HG03175 (cell line): ENCODE measurements around the gene C14orf39.

Experiments used
- ATAC-seq: cut with Tn5 transposase; IDR thresholded peaks from one replicate; pipeline ENCODE4 v1.9.1; 2021; ENCODE audit warnings: mild to moderate bottlenecking, moderate library complexity; ENCODE audit not compliant: unreplicated experiment

The C14orf39 gene

GRCh38 chr14:60485598-60486251 is at the start of gene C14orf39:
TSS of gene C14orf39 (minus strand) at chr14:60486063. CDS start at chr14:60485078, 985 bp downstream.
- no peak for ATAC-seq

- no peak for ATAC-seq
Observed at GRCh38 chr14:60532442-60532841, 46.6 kb upstream of the C14orf39 start.

- no peak for ATAC-seq
Observed at GRCh38 chr14:60515511-60516289, 29.8 kb upstream of the C14orf39 start.

- ATAC-seq = no peak
Observed at GRCh38 chr14:60514741-60515491, 29.1 kb upstream of the C14orf39 start.

GRCh38 chr14:60514378-60514740 is 28.5 kb upstream of the C14orf39 start:
- no peak for ATAC-seq

GRCh38 chr14:60512973-60513571 is 27.2 kb upstream of the C14orf39 start:
- no peak for ATAC-seq

- no peak for ATAC-seq
Observed at GRCh38 chr14:60512126-60512525, 26.3 kb upstream of the C14orf39 start.

GRCh38 chr14:60510951-60511599 is 25.2 kb upstream of the C14orf39 start:
- no peak for ATAC-seq

- no peak for ATAC-seq
Observed at GRCh38 chr14:60510254-60510950, 24.5 kb upstream of the C14orf39 start.

- no peak for ATAC-seq
Observed at GRCh38 chr14:60509438-60510253, 23.8 kb upstream of the C14orf39 start.

- no peak for ATAC-seq
Observed at GRCh38 chr14:60508707-60509437, 23.0 kb upstream of the C14orf39 start, which contains the start of gene SIX6. TSS of gene SIX6 (plus strand) at chr14:60509146. CDS start at chr14:60509399, 253 bp downstream.

- no peak for ATAC-seq
Observed at GRCh38 chr14:60508363-60508706, 22.5 kb upstream of the C14orf39 start.

GRCh38 chr14:60506985-60507829 is 21.3 kb upstream of the C14orf39 start:
- ATAC-seq = no peak

GRCh38 chr14:60506462-60506984 is 20.7 kb upstream of the C14orf39 start:
- ATAC-seq = no peak

- ATAC-seq = no peak
Observed at GRCh38 chr14:60506010-60506409, 20.1 kb upstream of the C14orf39 start.

- ATAC-seq = no peak
Observed at GRCh38 chr14:60505448-60505847, 19.6 kb upstream of the C14orf39 start.

GRCh38 chr14:60502541-60502940 is 16.7 kb upstream of the C14orf39 start:
- no peak for ATAC-seq

- no peak for ATAC-seq
Observed at GRCh38 chr14:60495946-60496345, 10.1 kb upstream of the C14orf39 start.
